Loucy (cell line): ENCODE results near the gene OPA3.

Source experiments
- H2AFZ ChIP-seq: fragments of 200-600 bp; sonication (generic); 2 replicates; pipeline ENCODE4 v1.6.0; 2016; ENCODE audit warnings: antibody characterized with exemption, mild to moderate bottlenecking, low read length, moderate library complexity
- H3F3A ChIP-seq: fragments of 200-600 bp; 2 replicates; pipeline ENCODE4 v1.6.0; 2016; ENCODE audit warnings: antibody characterized with exemption, low read depth, mild to moderate bottlenecking
- H3K27me3 ChIP-seq: fragments of 200-600 bp; sonication (generic); 2 replicates; pipeline ENCODE4 v1.6.1; 2014; ENCODE audit warnings: low read length, mild to moderate bottlenecking; ENCODE audit not compliant: insufficient read depth, poor library complexity, severe bottlenecking
- H3K36me3 ChIP-seq: fragments of 200-600 bp; sonication (generic); 2 replicates; pipeline ENCODE4 v1.6.1; 2016; ENCODE audit warnings: low read length; ENCODE audit not compliant: insufficient read depth
- H3K4me1 ChIP-seq: fragments of 200-600 bp; sonication (generic); 2 replicates; pipeline ENCODE4 v1.5.1; 2014; ENCODE audit warnings: low read length, mild to moderate bottlenecking; ENCODE audit not compliant: insufficient read depth, poor library complexity, severe bottlenecking
- H3K4me2 ChIP-seq: fragments of 200-600 bp; sonication (generic); 2 replicates; pipeline ENCODE4 v1.6.0; 2014; ENCODE audit warnings: antibody characterized with exemption, low read length, low read depth, mild to moderate bottlenecking; ENCODE audit not compliant: poor library complexity, severe bottlenecking
- H3K4me3 ChIP-seq: fragments of 200-600 bp; sonication (generic); 2 replicates; pipeline ENCODE4 v1.5.1; 2014; ENCODE audit warnings: low read length, mild to moderate bottlenecking, mixed read lengths; ENCODE audit not compliant: poor library complexity, severe bottlenecking
- H3K79me2 ChIP-seq: fragments of 200-600 bp; sonication (generic); 2 replicates; pipeline ENCODE4 v1.6.1; 2014; ENCODE audit warnings: low read length; ENCODE audit not compliant: insufficient read depth
- H3K9ac ChIP-seq: fragments of 200-600 bp; sonication (generic); 2 replicates; pipeline ENCODE4 v1.6.0; 2014; ENCODE audit warnings: mild to moderate bottlenecking, low read depth, low read length, moderate library complexity; ENCODE audit not compliant: poor library complexity, severe bottlenecking
- H3K9me2 ChIP-seq: fragments of 200-600 bp; sonication (generic); replicated peaks from 2 replicates; pipeline ENCODE4 v1.6.1; 2016; ENCODE audit warnings: low read depth, low read length, mixed read lengths
- H3K9me3 ChIP-seq: fragments of 200-600 bp; sonication (generic); 2 replicates; pipeline ENCODE4 v1.6.1; 2014; ENCODE audit warnings: mild to moderate bottlenecking, antibody characterized with exemption, low read length, low read depth; ENCODE audit not compliant: insufficient read depth
- H4K20me1 ChIP-seq: fragments of 200-600 bp; sonication (generic); 2 replicates; pipeline ENCODE4 v1.6.0; 2014; ENCODE audit warnings: antibody characterized with exemption, low read length, mild to moderate bottlenecking; ENCODE audit not compliant: insufficient read depth, poor library complexity, severe bottlenecking
- CTCF ChIP-seq: fragments of 200-600 bp; sonication (generic); conservative IDR thresholded peaks from 2 replicates; pipeline ENCODE4 v1.5.1; 2014; ENCODE audit warnings: mild to moderate bottlenecking, antibody characterized with exemption, low read length
- EZH2phosphoT487 ChIP-seq: fragments of 200-600 bp; IDR thresholded peaks from 2 replicates; pipeline ENCODE4 v1.6.1; 2018; ENCODE audit warnings: antibody characterized with exemption, mild to moderate bottlenecking, moderate library complexity, borderline replicate concordance

The OPA3 gene

DNA sequence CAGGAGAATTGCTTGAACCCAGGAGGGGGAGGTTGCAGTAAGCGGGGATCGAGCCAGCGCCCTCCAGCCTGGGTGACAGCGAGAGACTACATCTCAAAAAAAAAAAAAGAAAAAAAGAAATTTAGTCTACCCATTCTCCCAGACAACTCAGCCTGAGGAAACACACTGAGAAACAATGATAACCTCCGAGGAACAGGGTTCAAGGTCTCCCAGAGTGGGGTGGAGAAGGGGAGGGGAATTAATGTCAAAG lies 78.7 kb downstream of the OPA3 start:
- Histone ChIP-seq H3K9ac (peak overlapping the region; percentile 100), H3K4me3 (peak overlapping the region; percentile 99), H3K79me2 (peaks cover 40% of the 10 kb centered on the region), H3F3A (no peaks in the 10 kb centered on the region), H3K4me1 (peaks cover 23% of the 10 kb centered on the region), H3K9me3 (no peaks in the 10 kb centered on the region), H3K9me2 (no peaks in the 10 kb centered on the region), H4K20me1 (peaks cover 29% of the 10 kb centered on the region), H3K27me3 (peaks cover 13% of the 10 kb centered on the region), H3K4me2 (peak overlapping the region; percentile 88), H3K36me3 (0 out of 2 replicates have a peak, but pooled peaks cover 4% of the 10 kb centered on the region), H2AFZ (peak overlapping the region; percentile 73; the same call in 1 of the 2 replicates)
- TF ChIP-seq EZH2phosphoT487 (no peak), CTCF (no peak)

GRCh38 chr19:45505151-45505995 lies 79.2 kb downstream of the OPA3 start:
- Histone ChIP-seq H3K9me3 (no peaks in the 10 kb centered on the region), H3K9me2 (no peaks in the 10 kb centered on the region), H2AFZ (no peak overlapping the region), H3K4me3 (peak overlapping the region; percentile 99), H3K27me3 (peaks cover 13% of the 10 kb centered on the region), H3K4me2 (peak overlapping the region; percentile 88), H3F3A (no peaks in the 10 kb centered on the region), H4K20me1 (peaks cover 24% of the 10 kb centered on the region), H3K4me1 (peaks cover 18% of the 10 kb centered on the region), H3K79me2 (peaks cover 35% of the 10 kb centered on the region), H3K36me3 (0 out of 2 replicates have a peak, but pooled peaks cover 4% of the 10 kb centered on the region), H3K9ac (peak overlapping the region; percentile 100)
- TF ChIP-seq EZH2phosphoT487 = no peak
- TF ChIP-seq CTCF = no peak

DNA sequence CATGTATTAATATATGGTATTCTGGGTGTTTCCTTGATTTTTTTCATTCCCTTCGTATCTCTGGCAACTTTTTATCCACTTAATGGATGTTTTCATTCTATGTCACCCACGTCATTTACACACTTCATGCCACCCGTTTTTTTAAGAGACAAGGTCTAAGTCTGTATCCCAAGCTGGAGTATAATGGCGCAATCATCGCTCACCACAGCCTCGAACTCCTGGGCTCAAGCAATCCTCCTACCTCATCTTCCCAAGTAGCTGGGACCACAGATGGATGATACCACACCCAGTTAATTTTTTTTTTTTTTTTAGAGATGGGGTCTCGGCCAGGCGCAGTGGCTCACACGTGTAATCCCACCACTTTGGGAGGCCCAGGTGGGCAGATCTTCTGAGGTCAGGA lies 80.7 kb downstream of the OPA3 start:
- Histone ChIP-seq H4K20me1 (peaks cover 13% of the 10 kb centered on the region), H3F3A (no peaks in the 10 kb centered on the region), H3K9me3 (no peaks in the 10 kb centered on the region), H3K9me2 (no peaks in the 10 kb centered on the region), H3K4me3 (no peak overlapping the region), H3K4me1 (peaks cover 13% of the 10 kb centered on the region), H3K36me3 (0 out of 2 replicates have a peak, but pooled peaks cover 4% of the 10 kb centered on the region), H2AFZ (no peak overlapping the region), H3K27me3 (peaks cover 13% of the 10 kb centered on the region), H3K9ac (no peak overlapping the region), H3K79me2 (peaks cover 20% of the 10 kb centered on the region), H3K4me2 (no peak overlapping the region)
- TF ChIP-seq EZH2phosphoT487 (no peak), CTCF (no peak)
